Measurements from ENCODE around the gene TSHZ2.

GRCh38 chr20:53399083-53399482 is 426.9 kb downstream of the TSHZ2 start:
- TF ChIP-seq, protein P1, sequence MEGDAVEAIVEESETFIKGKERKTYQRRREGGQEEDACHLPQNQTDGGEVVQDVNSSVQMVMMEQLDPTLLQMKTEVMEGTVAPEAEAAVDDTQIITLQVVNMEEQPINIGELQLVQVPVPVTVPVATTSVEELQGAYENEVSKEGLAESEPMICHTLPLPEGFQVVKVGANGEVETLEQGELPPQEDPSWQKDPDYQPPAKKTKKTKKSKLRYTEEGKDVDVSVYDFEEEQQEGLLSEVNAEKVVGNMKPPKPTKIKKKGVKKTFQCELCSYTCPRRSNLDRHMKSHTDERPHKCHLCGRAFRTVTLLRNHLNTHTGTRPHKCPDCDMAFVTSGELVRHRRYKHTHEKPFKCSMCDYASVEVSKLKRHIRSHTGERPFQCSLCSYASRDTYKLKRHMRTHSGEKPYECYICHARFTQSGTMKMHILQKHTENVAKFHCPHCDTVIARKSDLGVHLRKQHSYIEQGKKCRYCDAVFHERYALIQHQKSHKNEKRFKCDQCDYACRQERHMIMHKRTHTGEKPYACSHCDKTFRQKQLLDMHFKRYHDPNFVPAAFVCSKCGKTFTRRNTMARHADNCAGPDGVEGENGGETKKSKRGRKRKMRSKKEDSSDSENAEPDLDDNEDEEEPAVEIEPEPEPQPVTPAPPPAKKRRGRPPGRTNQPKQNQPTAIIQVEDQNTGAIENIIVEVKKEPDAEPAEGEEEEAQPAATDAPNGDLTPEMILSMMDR (IDR thresholded peaks at IDR 0.05): no peak
- TF ChIP-seq POLR2A (IDR thresholded peaks at IDR 0.05): no peak

Data from vagina (tissue), 2 donors.